ENCODE data around the gene WDR27.
"Not testable (repeated sequence)": the region's sequence is repeated elsewhere in the genome, so short reads cannot be mapped to it uniquely, and the experiment has no call there.

WDR27 gene

DNA sequence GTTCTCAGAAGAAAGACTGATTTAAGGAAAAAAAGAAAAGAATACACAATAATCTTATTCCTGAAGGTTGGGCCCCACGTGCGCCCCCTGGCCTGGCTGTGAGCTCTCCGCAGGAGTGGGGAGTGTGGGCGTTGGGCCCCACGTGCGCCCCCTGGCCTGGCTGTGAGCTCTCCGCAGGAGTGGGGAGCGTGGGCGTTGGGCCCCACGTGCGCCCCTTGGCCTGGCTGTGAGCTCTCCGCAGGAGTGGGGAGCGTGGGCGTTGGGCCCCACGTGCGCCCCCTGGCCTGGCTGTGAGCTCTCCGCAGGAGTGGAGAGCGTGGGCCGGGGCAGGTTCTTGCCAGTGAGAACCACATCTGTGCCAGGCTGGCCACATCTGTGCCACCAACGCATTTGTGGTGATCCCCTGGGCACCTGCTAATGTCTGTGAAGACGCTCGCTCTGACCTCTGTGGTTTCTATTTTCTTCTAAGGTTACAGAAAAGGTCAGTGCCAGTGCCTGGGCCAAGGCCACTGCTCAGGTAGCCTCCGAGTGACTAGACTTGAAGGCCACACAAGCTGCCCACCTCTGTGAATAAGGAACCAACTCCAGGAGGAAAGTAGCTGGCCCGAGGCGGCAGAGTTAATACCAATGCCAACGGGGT is 41.0 kb downstream of the WDR27 start:
- peak in 1 of 2 experiments; percentile 10 for DNase-seq

DNA sequence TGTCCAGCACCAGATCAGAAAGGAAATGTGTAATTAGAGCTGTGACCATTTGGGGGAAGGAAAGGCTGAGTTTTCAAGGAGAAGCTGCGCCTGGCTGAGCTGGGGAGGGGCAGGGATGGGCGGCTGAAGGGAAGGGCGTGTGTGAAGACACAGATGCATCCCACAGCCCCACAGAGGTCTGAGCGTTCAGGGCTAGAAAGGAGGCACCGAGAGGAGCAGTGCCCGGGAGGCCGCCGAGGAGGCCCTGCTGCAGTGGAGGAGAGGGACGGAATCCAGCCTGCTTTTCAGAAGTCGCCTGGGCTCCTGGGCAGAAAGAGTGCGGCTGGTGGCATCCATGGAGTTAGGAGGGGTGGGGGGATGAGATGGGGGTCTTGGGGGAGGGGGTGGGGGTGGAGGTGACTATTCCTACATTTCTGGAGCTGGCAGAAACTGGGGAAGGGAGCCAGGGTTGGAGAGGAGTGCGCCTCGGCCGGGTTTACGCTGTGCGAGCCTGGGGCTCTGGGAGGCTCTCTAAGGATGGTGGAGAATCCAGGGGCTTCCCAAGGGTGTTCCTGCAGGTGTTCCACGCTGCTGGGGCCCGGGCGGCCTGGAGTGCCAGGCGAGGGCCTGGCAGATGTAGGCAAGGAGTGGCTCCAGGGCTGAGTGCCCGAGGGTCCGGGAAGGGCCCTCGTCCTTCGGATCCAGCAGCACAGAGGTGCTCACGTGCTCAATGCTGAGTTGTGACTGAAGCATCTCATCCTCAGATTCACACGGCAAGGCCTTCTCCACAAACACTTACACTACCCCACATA is 41.8 kb downstream of the WDR27 start:
- DNase-seq: peak in 1 of 2 experiments; percentile 0

DNA sequence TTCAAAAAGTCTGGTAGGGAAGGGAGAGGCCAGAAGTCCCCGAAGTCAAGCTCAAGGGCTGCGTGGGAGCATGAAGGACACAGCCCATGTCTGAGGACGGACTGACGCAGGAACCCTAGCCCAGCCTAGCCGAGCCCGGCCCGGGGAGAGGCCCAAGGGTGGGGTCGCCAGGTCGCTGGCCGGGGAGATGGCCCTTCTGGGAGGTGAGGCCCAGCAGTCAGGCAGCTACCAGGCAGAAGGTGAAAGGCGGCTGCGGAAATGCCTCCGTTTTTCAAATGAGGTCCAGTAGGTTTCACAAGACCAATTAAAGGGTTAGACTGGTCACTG is 44.6 kb downstream of the WDR27 start:
- DNase-seq: peak in 1 of 2 experiments; percentile 10

DNA sequence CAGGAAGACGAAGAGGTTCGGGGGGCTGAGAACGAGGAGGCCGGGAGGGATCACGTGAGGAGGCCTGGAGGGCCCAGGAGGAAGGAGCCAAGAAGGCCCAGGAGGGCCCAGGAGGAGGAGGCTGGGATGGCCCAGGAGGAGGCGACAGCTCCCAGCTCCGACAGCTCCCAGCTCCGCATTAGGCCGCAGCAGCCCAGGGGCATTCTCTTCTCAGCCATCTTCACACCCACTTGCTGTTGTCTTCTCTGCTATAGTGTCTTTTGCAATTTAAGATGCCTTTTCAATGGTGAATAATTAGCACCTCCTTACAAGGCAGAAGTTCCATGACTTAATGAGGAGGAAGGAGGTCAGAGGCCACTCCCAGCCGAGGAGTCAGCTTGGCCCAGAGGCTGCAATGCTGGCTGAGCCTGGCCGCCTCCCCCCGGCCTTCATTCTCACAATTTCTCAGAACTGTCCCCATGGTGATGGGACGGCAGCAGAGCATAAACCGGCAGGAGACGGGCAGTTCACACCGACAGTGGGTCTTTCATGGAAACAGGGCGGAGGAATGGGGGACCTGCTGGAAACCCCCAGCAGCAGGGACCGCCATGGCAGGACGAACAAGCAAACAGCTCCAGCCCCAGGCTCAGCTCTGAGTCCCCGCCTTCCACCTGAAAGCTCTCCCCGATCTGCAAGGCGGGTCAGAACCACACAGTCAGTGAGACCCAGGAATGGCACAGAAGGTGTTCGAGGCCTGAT is 45.1 kb downstream of the WDR27 start:
- peak in 1 of 2 experiments; percentile 10 for DNase-seq

DNA sequence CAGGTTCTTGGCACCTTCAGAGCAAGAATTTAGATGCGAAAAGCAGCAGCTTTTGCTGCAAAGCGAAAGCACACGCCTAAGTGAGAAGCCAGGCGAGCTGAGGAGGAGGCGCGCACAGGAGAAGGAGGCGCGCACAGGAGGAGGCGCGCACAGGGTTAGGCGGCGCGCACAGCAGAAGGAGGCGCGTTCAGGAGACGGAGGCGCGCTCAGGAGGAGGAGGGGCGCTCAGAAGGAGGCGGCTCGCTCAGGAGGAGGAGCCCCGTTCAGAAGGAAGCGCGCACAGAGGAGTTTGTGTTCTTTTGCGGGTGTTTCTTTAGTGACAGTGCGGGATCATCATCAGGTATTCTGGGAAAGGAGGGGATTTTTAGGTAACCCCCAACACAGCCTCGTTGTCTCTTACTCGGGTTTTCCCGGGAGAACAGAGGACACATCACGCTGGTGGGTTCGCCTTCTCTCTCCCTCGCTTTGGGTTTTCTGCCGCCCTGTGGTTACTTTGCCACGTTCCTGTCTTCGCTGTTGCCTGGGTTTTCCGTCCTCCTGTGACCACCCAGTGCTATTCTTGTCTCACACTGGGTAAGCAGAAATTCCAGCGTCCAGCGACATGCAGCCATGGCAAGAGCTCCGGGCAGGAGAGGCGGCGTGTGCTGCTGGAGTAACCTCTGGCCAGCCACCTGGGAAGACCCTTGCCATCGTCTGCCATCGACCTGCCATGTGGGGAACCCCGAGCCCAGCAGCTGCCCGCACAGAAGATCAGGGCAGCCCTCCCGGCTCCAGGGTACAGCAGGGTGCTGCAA is 47.0 kb downstream of the WDR27 start:
- DNase-seq: peak; percentile 57 to 70

DNA sequence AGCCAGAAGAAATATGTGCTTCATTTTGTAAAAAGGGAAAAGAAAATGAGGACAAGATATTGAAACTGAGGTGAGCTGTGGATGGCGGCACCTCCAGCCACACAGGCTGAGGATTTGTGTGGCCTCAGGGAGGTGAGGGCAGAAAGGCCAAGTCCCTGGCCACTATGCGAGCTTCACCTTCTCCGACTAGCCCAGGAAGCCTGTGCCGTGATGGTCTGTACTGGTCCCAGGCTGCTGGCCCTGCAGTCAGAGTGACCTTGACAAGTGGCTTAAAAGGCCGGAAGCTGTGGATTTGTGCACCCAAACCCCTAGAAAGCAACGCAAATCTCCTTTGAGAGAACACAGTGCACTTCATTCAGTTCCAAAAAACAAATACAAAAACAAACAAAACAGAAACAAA is 48.1 kb downstream of the WDR27 start:
- no peak for DNase-seq

DNA sequence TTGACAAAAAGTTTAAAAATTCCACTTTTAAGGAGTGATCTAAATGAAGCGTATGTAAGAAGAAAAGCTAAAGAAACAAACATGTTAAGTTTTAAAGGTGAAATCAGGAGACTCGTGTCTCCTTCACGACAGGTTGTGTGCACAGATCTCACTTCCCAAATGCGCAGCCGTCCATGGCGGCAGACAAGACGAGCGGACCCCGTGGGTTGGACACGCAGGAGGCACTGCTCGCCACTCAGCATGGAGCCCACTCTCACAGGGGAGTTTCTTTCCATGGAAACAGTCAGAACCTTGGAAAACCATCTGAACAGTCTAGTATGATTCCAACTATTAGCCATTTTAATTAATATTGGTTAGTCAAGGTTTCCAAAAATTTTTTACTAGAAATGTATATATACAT is 48.9 kb downstream of the WDR27 start:
- no peak for DNase-seq

DNA sequence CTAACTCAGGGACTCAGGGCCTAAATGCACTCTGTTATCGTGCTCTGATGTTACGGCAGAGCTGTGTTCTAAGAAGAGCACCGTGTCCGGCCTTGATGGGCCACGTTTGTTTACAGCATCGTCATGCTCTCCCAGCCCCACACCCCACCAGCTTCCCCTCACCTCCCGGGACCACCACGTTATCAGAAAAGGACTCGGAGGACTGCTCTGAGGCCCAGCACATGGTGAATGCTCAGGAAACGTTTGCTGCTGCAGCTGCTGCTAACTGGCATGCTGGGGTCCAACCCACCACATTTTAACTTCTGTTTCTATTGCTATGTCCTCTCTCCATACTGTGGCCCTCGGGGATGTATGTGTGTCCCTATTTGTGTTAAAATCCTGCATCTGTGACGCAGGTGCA is 50.3 kb downstream of the WDR27 start:
- peak in 1 of 2 experiments; percentile 2 for DNase-seq

DNA sequence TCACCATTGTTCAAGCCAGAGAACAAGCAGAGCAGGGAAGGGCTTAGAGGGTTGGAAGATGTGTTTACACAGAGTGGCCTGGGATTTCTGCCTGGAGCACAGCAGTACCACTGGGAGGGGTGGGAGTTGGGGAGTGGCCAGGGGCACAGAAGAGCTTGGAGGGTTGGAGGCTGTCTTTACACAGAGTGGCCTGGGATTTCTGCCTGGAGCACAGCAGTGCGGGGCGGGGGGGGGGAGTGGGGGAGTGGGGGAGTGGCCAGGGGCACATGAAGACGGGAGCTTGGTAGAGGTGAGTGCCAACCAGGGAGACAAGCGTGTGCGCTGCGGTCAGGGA is 50.9 kb downstream of the WDR27 start:
- DNase-seq: no peak

DNA sequence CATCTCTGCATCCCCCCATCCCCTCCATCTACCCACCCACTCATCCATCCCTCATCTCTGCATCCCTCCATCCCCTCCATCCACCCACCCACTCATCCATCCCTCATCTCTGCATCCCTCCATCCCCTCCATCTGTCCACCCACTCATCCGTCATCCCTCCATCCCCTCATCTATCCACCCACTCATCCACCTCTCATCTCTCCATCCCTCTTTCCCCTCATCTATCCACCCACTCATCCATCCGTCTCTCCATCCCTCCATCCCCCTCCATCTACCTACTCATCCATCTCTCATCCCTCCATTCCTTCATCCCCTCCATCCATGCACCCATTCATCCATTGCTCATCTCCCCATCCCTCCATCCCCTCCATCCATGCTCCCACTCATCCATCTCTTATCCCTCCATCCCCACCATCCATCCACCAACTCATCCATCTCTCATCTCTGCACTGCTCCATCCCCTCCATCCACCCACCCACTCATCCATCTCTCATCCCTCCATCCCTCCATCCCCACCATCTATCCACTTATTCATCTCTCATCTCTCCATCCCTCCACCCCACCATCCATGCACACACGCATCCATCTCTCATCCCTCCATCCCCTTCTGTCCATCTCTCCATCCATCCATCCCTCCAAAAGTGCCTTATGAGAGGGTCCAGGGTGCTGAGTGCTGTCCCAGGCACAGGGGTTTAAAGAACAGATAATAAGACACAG is 51.4 kb downstream of the WDR27 start:
- no peak for DNase-seq

DNA sequence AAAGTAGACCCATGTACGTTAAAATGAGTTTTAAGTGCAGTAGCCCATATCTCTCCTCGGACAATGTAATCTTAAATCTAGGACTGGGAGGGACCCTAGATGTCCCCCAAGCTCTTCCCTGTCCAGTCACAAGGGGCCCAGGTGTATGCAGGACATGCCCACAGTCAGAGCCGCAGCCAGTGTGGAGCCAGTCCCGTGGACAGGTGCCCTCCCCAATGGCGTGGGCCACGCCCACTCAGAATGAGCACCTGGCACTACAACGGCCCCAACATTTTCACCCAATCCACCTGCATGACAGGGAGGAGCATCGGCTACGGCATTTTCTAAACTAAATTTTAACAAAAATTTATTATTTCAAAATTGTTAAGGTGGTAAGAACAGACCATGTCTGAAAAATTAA is 53.2 kb downstream of the WDR27 start:
- no peak for DNase-seq

DNA sequence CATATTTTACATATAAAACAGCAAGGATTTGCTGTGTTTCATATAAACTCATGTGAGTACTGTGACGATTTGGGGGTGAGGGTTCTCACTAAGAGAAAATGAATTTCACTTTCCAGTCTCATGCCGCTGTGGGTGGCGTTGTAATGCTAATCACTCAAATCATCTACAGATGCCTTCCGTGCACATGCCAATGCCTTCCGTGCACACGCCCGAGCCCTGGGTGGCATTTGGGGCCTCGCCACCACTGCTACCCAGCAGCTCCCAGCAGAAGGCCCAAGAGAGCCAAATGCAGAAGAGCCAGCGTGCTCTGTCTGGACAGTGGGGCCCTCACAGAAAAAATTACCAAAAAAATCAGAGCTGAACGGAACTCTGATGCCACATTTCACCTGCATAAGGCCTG is 53.7 kb downstream of the WDR27 start:
- no peak for DNase-seq

DNA sequence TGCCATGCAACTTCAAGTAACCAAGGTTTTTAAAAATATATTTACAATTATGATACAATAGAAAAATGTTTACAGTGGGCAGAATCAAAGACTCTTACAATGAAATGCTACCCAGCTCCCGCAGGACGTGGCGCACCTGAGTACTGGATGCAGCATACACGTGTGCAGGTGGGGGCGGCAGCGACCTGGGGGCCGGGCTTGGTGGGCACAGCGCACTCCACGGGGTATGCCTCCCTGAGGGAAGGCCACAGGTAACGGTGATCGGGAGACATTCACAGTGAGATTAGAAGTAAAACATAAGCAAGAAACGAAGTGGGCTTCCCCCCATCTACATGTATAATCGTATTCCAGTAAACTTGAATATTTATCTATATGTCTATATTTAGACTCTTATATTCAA is 54.2 kb downstream of the WDR27 start:
- DNase-seq: no peak

DNA sequence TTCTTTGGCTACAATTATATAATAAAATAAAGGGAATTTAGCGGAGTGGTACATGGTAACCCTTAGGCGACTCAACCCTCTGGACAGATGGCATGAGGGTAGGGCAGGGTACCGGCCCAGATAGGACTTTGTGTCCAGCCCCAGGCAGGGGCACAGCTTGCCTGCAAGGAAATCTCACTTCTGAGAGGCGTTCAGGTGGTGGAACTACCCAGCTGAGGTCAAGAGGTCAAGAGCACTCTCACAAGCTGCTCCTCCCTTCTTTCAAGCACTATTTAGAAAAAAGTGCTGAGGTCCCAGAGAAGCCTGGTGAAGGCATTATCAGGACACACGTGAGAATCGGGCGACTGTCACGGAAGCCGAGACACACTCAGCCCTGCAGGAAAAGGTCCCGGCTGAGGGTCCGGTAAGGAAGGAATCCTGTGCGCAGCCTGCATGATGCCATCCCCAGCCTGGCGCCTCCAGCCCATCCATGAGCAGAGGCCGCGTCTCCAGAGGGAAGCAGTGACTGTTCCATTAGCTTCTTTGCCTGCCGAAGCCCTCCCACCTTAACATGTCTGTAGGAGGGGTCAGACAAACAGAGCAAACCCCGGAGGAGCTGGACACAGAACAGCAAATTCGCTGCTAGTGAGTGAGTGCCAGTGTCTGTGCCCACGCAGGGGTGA is 54.8 kb downstream of the WDR27 start:
- no peak for DNase-seq

DNA sequence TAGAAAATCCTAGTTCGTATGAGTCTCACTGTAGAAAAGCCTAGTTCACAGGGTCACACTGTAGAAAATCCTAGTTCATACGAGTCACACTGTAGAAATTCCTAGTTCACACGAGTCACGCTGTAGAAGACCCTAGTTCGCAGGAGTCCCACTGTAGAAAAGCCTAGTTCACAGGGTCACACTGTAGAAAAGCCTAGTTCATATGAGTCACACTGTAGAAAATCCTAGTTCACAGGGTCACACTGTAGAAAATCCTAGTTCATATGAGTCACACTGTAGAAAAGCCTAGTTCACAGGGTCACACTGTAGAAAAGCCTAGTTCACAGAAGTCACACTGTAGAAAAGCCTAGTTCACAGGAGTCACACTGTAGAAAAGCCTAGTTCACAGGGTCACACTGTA is 56.4 kb downstream of the WDR27 start:
- not testable (repeated sequence) for DNase-seq

DNA sequence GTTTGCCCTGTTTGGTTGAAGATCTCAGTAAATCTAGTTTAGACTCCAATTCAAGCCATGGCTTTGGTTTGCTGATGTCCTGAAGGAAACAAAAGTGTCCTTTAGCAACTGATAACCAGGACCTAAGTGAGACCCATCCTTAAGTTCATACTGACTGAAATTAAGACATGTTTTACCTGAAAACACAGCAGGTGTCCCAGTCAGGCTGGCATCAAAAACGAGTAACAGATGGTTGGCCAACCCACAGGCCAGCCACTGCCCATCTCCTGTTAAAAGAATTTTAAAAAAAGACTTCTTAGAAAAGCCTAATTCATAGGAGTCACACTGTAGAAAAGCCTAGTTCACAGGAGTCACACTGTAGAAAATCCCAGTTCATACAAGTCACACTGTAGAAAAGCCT is 58.3 kb downstream of the WDR27 start:
- no peak for DNase-seq

DNA sequence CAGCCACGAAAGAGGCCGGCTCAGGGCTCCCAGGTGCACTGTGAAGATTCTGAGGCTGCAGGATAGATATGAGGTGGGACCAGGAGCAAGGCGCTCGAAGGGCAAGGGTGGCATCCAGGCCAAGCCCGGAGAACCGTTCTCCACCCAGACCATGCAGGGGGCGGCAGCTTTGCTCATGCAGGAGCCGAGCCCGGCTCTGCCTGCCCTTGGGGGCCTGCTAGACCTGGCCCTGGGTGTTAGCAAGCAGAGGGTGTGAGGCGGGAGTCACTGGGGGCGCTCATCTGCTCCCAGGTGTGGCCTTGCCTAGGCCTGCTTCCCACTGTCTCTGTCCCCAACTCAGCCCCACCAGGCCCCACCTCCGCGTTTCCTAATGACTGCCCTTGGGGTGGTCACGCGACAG is 59.4 kb downstream of the WDR27 start:
- DNase-seq: no peak

DNA sequence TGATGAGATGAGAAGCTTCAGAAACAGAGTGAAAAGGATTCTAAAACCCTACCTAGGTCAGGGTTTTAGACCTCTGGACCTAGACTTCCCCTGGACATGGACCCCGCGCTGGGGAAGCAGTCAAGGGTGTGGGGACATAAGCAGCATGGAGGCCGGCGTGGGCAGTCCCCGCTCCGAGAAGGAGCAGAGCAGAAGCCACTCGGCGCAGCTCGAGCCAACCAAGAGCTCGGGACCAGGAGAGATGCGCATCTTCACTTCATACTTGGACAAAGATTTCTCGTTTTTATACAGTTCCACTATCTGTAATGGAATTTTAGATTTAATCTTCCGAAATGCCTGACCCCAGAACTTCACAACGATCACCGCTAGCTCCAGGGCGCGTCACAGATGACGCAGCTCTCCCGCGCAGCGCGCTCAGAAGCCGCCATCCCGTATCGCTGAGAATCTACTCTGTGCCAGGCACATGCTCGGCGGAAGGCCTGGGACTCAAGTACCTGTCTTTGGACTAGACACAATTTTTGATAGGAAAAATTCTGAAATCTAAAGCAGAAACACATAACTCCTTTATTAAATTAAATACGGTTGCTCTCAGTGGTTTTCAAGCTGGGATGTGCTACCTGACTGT is 60.3 kb downstream of the WDR27 start:
- DNase-seq: no peak

DNA sequence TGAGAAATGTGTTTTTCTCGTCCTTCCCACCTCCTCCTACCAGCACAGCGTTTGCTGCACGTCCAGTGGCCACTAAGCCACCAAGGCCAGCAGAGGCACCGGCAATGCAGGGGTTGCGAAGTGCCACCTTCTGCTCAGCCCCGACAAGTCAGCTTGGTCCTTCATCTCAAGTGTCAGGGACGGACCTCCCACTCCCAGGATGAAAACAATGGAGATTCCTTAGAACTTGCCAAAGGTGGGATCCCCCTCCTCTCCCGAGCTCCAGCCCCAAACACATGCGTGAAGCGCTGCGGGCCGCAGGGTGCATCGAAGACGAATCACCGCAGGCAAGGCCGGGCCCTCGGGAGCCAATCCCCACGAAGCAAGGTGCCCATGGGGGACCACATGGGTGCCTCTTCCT is 60.8 kb downstream of the WDR27 start:
- no peak for DNase-seq

DNA sequence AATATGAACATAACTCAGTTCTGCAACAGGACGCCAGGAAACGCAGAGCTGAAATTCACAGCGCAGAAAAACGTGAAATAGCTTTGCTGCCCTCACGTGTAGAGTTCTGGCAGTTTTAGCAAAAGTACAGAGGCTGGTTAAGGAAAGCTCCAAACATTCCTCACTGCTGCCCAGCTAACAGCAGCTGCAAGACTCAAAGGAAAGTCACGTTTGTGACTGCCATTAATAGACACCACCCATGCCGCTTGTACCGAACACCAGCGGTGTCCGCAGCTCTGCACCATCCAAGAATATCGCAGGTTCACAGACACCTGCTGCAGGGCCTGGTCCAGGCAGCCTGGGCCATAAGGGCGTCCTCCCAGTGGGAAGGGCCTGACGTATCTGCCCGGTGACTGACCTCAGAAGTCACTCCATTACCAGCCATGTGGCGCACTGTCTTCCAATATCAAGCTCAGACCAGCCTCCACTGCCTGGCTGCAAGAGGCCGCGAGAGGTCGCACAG is 61.4 kb downstream of the WDR27 start:
- DNase-seq: no peak

DNA sequence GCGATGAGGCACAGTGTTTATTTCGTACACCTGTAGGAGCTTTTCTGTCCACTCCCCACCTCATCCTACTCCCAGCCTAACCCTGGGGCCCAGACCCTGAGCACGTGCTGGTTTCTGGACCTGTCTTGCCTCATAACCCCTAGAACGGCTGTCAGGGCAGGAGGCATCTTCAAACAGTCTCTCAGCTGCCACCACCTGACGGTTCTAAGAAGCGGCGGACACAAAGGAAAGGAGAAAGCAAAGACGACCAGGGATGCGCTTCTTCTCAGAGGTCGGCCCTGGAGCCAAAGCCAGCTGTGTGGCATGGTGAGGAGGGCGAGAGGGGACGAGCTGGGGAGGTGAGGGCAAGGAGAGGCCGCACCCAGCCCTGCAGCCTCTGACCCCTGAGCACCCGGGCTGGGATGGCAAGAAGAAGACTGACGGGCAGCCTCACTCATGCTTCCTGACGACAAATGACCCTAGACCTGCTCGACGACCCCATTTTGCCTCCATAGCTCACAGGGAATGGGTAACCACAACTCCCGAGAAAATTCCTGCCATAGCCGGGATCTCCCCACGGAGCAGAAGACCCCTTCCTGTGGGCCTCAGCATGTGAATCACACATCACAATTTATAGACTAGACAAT is 62.1 kb downstream of the WDR27 start:
- DNase-seq: no peak

Measured in activated T-cell treated with anti-CD3 and anti-CD28 coated beads, Interleukin-2, amount 50 U/mL, for 48 hours (primary cell).